Fibroblast of skin of right biceps (primary cell): ENCODE data around the gene SHISA9.

Experiments used
- DNase-seq: peaks from one replicate; pipeline ENCODE4 v3.0.0-alpha.2; 2013

Gene SHISA9

GRCh38 chr16:13205352-13205751 is 304.0 kb downstream of the SHISA9 start:
- no peak for DNase-seq

GRCh38 chr16:13206606-13207005 is 305.2 kb downstream of the SHISA9 start:
- DNase-seq = no peak

DNA sequence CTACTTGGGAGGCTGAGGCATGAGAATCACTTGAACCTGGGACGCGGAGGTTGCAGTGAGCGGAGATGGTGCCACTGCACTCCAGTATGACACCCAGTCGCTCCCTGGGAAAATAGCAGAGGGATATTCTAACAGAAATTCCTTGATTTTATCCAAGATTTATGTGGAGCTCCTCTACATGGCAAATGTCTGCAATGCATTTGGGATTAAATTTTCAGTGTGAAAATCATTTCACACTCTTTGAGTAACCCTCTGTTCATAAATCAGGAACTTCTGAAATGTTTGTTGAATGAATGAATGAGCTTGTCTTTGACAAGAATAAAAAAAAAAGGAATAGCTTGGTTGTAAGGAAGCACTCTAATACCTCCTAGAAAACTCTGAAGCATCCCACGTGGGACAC is 305.8 kb downstream of the SHISA9 start:
- no peak for DNase-seq

DNA sequence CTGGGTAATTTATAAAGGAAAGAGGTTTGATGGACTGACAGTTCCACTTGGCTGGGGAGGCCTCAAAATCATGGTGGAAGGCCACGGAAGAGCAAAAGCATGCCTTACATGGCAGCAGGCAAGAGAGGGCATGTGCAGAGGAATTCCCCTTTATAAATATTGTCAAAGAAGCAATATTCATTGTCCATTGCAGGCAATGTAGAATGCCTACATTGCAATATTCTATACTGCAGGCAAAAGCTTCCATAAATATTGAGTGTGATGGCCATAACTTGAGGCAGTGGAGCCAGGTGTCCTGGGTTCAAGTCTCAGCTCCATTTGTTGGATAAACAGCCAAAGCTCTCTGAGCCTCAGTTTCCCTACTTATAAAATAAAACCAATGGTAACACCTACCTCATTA is 322.3 kb downstream of the SHISA9 start:
- DNase-seq = no peak

DNA sequence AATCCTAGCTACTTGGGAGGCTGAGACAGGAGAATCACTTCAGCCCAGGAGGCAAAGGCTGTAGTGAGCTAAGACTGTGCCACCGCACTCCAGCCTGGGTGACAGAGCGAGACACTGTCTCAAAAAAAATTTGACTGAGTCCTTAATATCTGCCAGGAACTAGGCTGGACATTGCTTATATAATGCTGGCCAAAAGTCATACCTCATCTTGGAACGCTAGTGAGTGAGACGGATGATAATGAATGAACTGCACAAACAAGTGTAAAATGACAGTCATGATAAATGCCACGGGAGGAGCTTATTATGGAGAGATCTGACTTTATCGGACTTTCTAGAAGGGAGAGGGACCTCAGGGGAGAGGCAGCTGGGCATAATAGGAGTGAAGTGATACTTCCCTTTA is 327.6 kb downstream of the SHISA9 start:
- no peak for DNase-seq

- no peak for DNase-seq
Observed at GRCh38 chr16:13231365-13231764, 330.0 kb downstream of the SHISA9 start.

- DNase-seq = no peak
Observed at GRCh38 chr16:13234999-13235398, 333.6 kb downstream of the SHISA9 start.

GRCh38 chr16:13236308-13236707 is 334.9 kb downstream of the SHISA9 start:
- DNase-seq = no peak

DNA sequence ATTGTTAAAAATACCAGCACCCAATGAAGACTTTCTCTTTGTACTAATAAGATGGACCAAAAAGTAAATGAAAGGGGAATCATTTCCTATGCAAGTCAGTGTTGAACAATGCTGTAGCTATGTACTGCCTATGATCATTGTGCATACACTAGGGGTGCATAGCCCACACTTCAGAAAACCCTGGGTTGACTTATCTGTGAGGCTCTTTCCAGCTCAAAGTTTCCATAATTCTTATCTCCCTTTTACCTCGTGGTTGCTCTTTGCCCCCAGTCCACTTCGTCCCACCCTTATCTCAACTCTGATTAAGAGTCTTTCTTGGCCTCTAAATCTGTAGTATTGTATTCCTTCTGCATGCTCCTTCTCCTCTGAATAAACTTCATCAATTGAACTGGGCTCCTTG is 336.8 kb downstream of the SHISA9 start:
- no peak for DNase-seq

GRCh38 chr16:13242201-13242600 is 340.8 kb downstream of the SHISA9 start:
- DNase-seq = no peak

- no peak for DNase-seq
Observed at GRCh38 chr16:13244770-13245169, 343.4 kb downstream of the SHISA9 start.

- DNase-seq = no peak
Observed at GRCh38 chr16:13245713-13246377, 344.4 kb downstream of the SHISA9 start.

GRCh38 chr16:13254998-13255614 is 353.7 kb downstream of the SHISA9 start:
- DNase-seq = no peak

- no peak for DNase-seq
Observed at GRCh38 chr16:13262270-13263090, 361.1 kb downstream of the SHISA9 start.

- no peak for DNase-seq
Observed at GRCh38 chr16:13264749-13265552, 363.6 kb downstream of the SHISA9 start.

- DNase-seq = no peak
Observed at GRCh38 chr16:13269359-13269758, 368.0 kb downstream of the SHISA9 start.

- DNase-seq = no peak
Observed at GRCh38 chr16:13269905-13270528, 368.6 kb downstream of the SHISA9 start.

DNA sequence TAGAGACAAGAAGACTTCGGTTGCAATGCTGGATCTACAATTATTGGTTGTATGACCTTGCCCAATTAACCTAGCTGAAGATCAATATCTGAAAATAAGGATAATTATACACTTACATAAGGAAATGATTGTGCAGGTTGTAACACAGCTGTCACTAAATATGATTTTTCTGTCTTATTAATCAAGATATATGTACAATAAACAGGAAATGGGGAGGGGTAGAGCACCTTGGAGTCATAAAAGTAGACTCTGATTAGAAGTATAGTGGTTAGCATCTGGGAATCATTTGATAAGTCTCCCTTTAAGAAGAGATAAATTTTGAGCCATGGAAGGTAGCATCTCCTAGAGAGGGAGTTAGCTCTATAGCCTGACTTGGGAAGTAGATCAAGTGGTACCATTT is 369.2 kb downstream of the SHISA9 start:
- no peak for DNase-seq

GRCh38 chr16:13289515-13289914 is 388.1 kb downstream of the SHISA9 start:
- DNase-seq = no peak
